NCI-H128 (cell line): ENCODE results near the gene MED20.

ENCODE experiments used
- DNase-seq: peaks from one replicate; lab custom pipeline; 2025; ENCODE audit not compliant: unreplicated experiment; lab: John Stamatoyannopoulos, UW

MED20 gene

GRCh38 chr6:41941280-41942066 is 20.5 kb upstream of the MED20 start, which contains the start of gene CCND3:
Gene CCND3, minus strand, starts transcription at chr6:41941808. Its CDS starts 159 bp downstream, at chr6:41941649.
- peak; percentile 71 for DNase-seq

- no peak for DNase-seq
These were observed 19.9 kb upstream of the MED20 start for GRCh38 chr6:41940759-41941279.

- no peak for DNase-seq
These were observed 19.2 kb upstream of the MED20 start for GRCh38 chr6:41939848-41940758.

- DNase-seq: no peak
These were observed 18.4 kb upstream of the MED20 start for GRCh38 chr6:41939176-41939847.

GRCh38 chr6:41938590-41939175 is 17.7 kb upstream of the MED20 start:
- no peak for DNase-seq

- no peak for DNase-seq
These were observed 17.1 kb upstream of the MED20 start for GRCh38 chr6:41937861-41938574.

GRCh38 chr6:41937472-41937860 is 16.5 kb upstream of the MED20 start:
- no peak for DNase-seq

- DNase-seq: peak; percentile 9
These were observed 15.3 kb upstream of the MED20 start for GRCh38 chr6:41936073-41936837.

- DNase-seq: no peak
These were observed 14.7 kb upstream of the MED20 start for GRCh38 chr6:41935685-41936072.

- no peak for DNase-seq
These were observed 14.2 kb upstream of the MED20 start for GRCh38 chr6:41935193-41935574.

- DNase-seq: no peak
These were observed 13.6 kb upstream of the MED20 start for GRCh38 chr6:41934278-41935192.

GRCh38 chr6:41932378-41932777 is 11.4 kb upstream of the MED20 start:
- no peak for DNase-seq

- no peak for DNase-seq
These were observed 10.9 kb upstream of the MED20 start for GRCh38 chr6:41931792-41932191.

GRCh38 chr6:41929924-41930323 is 9.0 kb upstream of the MED20 start:
- no peak for DNase-seq

- no peak for DNase-seq
These were observed 6.3 kb upstream of the MED20 start for GRCh38 chr6:41927253-41927652.

GRCh38 chr6:41922154-41922553 is 1.2 kb upstream of the MED20 start:
- DNase-seq: no peak

GRCh38 chr6:41921712-41921998 is 716 bp upstream of the MED20 start:
- no peak for DNase-seq

GRCh38 chr6:41917528-41917927 is 3.4 kb downstream of the MED20 start:
- DNase-seq: no peak
